HG03520 (cell line): Measurements from ENCODE around the gene CNTLN.
"Not testable (repeated sequence)": the region's sequence is repeated elsewhere in the genome, so short reads cannot be mapped to it uniquely, and the experiment has no call there.

ENCODE experiments used
- ATAC-seq: cut with Tn5 transposase; IDR thresholded peaks from one replicate; pipeline ENCODE4 v1.9.1; 2021; ENCODE audit warnings: mild to moderate bottlenecking, moderate library complexity; ENCODE audit not compliant: unreplicated experiment

Gene CNTLN

DNA sequence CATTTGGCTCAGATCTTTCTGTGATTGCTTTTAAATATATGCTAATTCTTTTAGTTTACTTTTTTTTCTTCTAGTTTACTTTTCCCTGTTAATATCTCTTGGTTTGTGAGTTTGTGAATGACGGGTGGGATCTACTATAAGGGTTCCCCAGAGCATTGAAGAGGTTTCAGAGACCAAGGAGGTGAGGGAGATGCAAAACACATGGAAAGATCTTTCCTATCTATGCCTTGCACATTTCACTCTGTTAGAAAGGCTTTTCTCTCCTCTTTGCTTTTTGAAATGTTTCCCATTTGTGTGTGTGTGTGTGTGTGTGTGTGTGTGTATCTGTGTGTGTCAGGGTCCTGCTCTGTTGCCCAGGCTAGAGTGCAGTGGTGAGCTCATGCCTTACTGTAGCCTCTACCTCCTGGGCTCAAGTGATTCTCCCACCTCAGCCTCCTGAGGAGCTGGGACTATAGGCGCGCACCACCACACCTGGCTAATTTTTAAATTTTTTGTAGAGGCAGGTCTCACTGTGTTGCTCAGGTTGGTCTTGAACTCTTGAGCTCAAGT is 50.7 kb downstream of the CNTLN start:
- no peak for ATAC-seq

DNA sequence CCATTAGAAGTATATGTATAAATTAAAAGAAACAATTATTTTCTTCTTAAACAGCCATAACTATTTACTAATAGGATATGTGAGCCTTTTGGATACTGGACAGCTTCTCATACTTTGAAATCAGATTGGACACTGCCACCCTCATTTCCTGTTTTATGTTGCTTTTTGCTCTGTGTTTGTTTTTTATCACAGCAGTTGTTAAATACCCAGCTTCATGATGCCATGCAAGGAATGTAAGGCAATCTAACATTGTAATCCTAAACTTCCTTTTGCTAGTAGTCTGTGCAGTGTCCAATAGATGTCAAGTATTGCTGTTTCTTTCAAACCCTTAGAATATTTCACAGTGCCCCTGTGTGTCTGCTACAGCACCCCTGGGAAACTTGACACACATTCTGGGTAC is 56.2 kb downstream of the CNTLN start:
- ATAC-seq, result no peak

DNA sequence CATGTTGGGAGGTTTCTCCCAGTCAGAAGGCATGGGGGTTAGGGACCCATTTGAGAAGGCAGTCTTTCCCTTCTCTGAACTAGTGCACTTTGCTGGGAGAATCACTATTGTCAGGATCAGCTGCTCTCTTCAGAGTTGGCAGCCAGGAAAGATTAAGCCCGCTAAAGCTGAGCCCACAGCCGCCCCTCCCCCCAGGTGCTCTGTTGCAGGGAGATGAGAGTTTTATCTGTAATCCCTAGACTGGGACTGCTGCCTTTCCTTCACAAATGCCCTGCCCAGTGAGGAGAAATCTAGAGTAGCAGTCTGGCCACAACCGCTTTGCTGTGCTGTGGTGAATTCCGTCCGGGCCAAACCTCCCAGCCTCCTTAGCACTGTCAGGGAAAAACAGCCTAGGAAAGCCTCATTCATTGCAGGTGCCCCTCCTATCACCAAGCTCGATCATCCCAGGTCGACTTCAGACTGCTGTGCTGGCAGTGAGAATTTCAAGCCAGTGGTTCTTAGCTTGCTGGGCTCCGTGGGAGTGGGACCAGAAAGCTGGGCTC is 69.8 kb downstream of the CNTLN start:
- ATAC-seq, result no peak

DNA sequence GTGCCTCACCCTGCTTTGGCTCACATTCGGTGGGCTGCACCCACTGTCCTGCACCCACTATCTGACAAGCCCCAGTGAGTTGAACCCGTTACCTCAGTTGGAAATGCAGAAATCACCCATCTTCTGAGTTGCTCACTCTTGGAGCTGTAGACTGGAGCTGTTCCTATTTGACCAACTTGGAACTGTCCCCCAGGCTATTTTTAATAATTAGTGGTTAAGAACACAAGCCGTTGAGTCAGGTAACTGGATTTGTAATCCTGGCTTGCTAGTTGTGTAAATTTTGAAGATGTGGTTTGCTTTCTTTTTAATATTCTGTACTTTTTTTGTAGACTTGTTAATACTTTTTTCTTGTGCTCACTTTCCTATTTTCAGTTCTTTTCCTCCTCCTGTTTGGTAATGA is 81.2 kb downstream of the CNTLN start:
- no peak for ATAC-seq

DNA sequence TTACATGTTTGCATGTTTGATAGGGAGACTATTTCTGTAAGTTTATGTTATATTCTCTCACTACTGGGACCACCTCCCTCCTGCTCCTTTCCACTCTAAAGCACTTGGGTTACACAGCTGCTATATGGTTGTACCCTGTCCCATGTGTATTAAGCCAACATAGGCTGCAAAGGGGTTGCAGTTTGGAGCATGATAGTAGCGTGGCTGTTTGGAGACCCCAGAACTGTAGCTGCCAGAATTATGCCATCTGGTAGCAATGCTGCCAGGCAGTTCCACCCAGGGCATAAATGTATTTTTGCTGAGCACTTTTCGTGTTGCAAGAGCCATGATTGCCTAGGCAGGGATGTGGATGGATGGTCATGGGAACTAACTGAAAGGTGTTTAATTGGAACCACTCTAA is 81.8 kb downstream of the CNTLN start:
- no peak for ATAC-seq

DNA sequence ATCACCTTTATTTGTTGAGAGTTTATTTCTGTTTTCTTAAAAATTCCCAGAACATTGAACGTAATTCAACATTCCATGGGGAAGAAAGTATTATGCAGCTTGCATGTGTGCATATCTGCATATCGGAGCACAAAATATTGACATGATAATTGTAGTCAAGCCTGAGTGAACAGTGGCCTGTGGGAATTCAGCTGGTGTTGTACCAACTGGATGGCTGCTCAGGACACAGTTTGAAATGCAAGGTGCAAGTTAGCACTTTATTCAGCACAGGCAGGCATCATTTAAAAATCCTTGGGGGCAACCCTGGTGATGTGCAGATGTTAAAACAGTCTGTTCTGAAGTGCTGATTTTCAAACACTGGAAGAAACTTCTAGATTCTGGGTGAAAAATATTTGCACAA is 82.4 kb downstream of the CNTLN start:
- ATAC-seq, result no peak

DNA sequence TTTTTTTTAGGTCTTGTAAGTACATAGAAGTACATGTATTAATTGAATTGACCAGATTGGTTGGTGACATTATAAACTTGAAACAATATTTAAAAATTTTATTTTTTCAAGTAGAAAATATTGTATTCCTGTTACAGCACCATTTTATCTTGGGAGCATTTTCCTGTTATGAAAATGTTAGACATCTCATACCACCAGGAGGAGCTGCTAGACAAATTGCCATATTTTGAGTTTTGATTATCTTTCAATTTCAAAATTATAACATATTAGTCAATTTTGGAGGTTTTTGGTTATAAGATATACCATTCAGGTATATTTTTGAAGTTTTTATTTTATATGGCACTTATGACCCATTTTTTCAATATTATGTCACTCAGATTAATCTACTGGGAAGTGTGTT is 84.4 kb downstream of the CNTLN start:
- no peak for ATAC-seq

DNA sequence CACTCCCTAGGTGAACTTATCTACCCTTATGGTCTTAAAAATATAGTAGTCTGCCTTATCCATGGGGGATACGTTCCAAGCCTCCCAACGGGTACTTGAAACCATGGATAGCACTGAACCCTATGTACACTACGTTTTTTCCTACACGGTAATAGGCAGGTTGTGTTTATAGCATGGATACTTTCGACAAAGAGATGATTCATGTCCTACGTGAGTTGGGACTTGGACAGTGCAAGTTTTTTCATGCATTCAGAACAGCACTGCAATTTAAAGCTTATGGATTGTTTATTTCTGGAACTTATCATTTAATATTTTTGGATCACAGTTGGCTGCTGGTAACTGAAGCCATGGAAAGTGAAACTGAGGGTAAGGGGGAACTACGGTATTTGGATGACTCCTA is 88.1 kb downstream of the CNTLN start:
- no peak for ATAC-seq

DNA sequence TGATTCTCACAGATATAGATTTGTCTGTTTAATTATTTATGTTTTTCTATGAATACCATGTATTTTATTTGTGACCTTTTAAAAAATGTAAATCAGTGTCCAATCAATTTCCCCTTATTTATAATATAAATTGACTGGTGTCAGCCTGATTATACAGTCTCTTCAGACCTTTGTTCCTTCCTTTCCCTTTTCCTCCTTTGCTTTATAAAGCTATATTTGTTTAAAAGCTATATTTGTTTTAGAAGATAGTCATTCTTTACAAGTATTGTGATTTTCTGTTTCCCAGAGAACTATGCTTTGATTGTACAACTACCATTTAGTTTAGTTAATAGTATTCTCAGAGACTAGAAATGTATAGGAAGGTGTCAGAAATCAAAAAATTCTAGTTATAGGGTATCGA is 90.6 kb downstream of the CNTLN start:
- no peak for ATAC-seq

DNA sequence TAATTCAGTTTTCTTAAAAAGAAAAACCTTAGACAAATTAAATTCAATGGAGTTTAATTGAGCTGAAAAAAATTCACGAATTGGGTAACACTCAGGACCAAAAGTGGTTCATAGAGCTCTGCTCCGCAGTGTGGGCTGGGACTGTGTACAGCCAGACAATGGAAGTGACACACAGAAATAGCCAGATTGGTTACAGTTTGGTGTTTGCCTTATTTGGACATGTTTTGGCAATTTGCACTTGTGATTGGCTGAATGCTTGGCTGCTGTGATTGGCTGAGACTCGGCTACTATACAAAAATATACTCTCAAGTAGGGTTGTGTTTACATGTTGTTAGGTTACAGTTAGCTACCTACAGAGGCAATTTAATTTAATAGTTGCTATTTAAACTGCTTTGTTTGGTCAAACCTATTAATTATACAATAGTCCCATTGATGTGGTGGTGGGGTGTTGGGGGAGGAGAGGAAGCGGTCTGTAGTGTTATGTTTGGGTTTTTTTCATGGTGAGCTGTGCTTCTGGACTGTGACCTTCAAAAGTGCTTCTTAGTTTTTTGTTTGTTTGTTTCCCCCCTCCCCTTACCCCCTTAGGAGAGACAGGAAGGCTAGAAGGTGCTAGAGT is 95.2 kb downstream of the CNTLN start:
- no peak for ATAC-seq

DNA sequence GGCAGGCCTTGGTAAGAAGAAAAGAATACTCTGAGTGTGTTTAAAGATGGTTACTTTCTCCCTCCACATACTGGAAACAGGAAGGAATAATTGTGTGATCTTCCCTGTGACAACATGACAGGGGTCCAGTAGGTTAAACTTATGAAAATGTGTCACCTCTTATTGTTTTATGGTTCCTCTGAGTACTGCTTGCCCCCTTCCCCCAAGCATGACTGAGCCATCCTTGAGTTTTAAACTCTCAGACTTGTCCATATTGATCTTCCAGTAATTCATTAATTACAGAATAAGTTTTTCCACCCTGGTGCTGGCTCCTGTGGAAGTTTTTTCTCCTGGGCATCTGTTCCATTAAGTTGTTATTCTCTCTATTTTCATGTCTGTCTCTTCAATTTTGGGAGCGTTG is 95.8 kb downstream of the CNTLN start:
- no peak for ATAC-seq

DNA sequence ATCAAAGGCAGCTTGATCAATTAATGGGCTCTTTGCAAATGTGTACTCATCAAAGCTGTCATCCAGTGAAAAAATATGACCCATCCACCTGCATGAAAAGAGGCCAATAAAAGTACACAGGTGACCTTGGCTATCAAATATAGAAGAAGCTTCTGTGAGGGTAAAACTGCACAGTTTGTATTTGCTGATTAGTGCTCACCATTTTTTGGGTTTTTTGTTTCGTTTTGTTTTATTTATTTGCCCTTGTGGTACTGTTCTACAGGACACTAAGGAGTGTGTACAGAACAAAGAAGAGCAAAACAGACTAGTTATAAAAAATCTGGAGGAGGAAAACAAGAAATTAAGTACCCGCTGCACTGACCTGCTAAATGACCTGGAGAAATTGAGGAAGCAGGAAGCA is 101.3 kb downstream of the CNTLN start:
- ATAC-seq, result no peak

DNA sequence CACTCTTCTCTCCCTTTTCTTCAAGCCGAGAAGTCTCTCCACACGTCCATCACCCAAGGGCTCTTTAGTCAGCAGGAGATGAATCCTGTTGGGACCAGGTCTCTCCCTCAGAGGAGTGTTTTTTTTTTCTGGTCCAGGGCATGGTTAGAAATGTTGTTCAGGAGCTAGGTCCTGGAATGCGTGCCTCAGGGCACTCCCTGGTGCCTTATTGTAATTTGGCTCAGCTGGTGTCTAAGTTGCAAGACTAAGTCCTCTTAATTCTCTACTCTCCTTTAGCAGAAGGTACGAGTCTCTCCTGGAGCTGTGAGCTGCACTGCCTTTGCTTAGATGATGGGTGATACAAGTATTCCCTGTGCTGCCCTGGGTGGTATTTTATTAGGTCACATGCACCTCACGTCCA is 111.9 kb downstream of the CNTLN start:
- ATAC-seq, result no peak

DNA sequence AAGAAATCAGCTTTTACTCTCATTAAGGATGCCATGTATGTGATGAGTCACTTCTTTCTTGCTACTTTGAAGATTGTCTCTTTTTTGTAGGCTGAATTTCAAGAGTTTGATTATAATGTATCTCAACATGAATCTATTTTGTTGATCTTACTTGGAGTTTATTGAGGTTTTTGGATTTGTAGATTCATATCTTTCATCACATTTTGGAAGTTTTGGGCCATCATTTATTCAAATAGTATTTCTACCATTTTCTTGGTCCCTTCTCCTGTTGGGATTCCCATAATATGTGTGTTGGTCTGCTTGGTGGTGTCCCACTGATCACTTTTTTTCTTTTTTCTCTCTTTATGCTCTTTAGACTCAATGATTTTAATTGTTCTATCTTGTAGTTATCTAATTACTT is 116.3 kb downstream of the CNTLN start:
- no peak for ATAC-seq

DNA sequence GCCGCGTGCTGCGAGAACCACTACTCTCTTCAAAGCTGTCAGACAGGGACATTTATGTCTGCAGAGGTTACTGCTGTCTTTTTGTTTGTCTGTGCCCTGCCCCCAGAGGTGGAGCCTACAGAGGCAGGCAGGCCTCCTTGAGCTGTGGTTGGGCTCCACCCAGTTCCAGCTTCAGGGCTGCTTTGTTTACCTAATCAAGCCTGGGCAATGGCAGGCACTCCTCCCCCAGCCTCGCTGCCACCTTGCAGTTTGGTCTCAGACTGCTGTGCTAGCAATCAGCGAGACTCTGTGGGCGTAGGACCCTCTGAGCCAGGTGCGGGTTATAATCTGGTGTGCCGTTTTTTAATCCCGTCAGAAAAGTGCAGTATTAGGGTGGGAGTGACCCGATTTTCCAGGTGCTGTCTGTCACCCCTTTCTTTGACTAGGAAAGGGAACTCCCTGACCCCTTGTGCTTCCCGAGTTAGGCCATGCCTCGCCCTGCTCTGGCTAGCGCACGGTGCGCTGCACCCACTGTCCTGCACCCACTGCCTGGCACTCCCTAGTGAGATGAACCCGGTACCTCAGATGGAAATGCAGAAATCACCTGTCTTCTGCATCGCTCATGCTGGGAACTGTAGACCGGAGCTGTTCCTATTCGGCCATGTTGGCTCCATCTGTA is 133.8 kb downstream of the CNTLN start:
- ATAC-seq, result not testable (repeated sequence)

DNA sequence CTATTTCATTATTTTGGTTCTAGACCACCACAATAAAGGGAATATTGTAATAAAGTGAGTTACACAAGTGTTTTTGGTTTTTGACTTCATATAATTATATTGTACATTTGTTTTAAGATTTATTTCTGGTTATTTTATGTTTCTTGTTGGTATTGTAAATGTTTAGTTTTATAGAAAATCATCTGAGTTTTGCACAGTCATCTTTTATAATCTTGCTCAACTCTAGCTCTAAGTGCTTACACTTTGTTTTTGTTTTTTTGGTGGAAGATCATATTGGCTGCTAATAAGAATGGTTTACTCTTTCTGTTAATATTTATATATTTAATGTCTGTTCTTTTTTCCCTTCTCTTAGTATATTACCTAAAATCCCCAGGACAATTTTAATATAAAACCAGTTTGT is 135.0 kb downstream of the CNTLN start:
- ATAC-seq, result no peak

DNA sequence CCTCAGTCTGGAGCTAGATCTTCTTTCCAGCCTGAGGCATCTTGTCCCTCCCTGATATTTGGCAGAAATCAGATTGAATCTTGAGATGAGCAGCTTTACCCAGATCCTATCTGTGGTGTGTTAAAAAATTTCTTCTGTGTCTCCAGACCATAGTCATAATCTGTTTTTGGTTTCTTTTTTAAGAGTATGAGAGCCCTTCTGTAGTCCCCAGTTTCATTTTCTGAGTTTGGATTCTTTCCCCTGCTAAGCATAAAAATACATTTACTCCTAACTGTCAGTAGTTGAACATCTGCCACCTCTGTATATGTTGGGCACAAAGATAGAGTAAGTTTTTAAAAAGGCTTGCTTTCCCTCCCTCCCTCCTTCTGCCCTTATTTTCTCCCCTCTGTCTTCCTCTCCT is 137.7 kb downstream of the CNTLN start:
- ATAC-seq, result no peak

DNA sequence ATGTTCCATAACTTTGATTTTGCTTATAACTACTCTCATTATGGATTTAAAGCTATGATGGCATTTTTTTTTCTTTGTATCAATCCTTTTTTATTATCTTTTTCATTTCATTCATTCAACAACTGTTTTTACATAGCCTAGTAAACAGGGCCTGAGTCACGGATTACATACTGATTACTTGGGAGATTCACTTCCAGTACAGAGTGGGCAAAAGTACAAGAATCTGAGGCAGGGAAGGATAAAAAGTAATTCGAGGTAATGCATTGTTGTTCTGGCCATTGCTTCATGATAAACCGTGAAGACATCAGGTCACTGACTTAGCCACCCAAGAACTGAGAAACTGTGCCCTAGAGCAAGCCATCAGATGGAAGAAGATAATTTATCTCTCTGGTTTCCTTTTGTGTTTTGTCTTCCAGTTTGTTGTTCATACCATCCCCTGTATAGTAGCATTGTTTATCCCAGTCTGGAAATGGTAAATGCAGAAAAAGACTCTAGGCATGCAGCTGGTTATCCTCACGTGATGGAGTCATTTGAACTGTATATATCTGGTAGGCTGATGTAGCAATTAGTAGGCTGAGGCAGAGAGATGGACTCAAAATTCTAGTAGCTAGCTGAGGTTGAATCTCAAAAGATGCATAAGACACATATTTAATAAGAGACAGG is 145.6 kb downstream of the CNTLN start:
- ATAC-seq, result no peak

DNA sequence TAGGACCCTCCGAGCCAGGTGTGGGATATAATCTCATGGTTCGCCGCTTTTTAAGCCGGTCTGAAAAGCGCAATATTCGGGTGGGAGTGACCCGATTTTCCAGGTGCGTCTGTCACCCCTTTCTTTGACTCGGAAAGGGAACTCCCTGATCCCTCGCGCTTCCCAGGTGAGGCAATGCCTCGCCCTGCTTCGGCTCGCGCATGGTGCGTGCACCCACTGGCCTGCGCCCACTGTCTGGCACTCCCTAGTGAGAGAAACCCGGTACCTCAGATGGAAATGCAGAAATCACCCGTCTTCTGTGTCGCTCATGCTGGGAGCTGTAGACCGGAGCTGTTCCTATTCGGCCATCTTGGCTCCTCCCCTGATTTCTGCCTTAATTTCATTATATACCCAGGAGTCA is 155.8 kb downstream of the CNTLN start:
- ATAC-seq, result not testable (repeated sequence)

DNA sequence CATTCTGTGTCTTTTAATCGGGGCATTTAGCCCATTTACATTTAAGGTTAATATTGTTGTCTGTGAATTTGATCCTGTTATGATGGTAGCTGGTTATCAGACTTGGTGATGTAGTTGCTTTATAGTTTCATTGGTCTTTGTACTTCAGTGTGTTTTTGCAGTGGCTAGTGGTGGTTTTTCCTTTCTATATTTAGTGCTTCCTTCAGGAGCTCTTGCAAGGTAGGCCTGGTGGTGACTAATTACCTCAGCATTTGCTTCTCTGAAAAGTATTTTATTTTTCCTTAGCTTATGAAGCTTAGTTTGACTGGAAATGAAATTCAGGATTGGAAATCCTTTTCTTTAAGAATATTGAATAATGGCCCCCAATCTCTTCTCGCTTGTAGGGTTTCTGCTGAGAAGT is 156.9 kb downstream of the CNTLN start:
- ATAC-seq, result no peak

DNA sequence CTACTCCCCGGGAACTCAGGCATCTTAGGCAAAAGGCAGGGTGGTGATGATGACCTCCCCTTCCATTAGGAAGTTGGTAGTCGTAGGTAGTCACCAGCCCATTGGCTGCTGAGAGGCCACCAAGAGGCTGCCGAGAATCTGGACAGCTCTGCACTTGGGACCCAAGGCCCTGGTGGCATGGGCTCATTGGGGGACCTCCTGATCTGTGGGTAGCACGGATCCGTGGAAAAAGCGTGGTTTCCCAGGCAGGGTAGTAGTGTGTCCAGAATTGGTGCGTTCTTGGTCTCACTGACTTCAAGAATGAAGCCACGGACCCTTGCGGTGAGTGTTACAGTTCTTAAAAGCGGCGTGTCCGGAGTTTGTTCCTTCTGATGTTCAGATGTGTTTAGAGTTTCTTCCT is 158.8 kb downstream of the CNTLN start:
- no peak for ATAC-seq
